Measurements from ENCODE around the gene HMGB2. TPM values are rescaled to one million over a fixed set of nuclear protein-coding genes. Genes with fewer than 3 reads are reported as not detected.
A peak's percentile ranks its signal among the peaks of the same experiment; 100 is the strongest.

HMGB2 gene
- total and polyA plus RNA-seq, 2 of the 8 experiments (the other 6 are each of a cell fraction or from before 2014, with no cell fraction given) = 54.7 to 218 TPM

DNA sequence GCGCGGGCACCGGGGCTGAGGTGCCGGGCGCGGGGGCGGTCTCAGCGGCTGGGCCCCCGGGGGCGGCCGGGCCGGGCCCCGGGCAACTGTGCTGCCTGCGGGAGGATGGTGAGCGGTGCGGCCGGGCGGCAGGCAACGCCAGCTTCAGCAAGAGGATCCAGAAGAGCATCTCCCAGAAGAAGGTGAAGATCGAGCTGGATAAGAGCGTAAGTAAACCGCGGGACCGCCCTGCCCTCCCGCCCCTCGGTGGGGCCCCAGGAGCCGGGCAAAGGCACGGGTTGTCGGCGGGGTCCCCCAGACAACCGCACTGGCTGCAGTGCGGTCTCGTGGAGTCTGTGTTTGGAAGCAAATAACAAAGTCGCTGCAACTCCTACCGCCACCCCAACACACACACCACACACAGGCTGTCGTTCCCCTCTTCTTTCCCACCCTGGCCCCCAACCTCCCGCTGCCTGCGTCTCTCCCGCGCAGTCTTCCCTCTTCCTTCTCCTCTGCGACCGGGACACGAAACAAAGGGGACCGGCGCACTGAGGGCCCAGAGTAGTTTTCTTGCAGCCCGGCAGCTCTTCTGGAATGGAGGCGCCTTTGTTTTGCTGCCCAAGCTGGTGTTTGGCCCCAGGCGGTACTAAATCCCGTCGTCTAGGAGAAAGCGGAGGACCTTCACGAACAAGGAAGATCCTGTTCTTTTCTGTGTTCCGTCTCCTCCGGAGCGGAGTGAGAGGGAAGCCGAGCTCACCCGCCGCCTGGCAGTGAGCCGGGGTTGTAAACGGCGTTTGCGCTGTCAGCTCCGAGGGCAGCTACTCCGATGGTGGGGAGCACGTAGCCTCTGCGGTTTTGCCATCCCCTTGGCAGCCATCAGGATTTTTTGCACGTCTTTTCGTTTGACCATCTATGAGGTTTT is 37.4 kb upstream of the HMGB2 start (continued):
- TF ChIP-seq SIN3A (conservative IDR thresholded peaks at IDR 0.05 in 1 of 2, IDR thresholded peaks at IDR 0.05 in 1 of 2; ENCODE audit: low read depth in 1 of 2, low read length in 2 of 2) (peak; percentile 65 to 76; a peak in 1 of 4 replicates), TAF7 (optimal IDR thresholded peaks at IDR 0.05; ENCODE audit: borderline replicate concordance, low read depth, low read length) (no peak), RBBP5 (IDR thresholded peaks at IDR 0.05; ENCODE audit: borderline replicate concordance, low read depth, low read length) (peak; percentile 76; the same call in 1 of the 2 replicates), ASH2L (IDR thresholded peaks at IDR 0.05; ENCODE audit: low read length) (peak; percentile 80), SAP30 (IDR thresholded peaks at IDR 0.05; ENCODE audit: insufficient read depth, insufficient replicate concordance, low read length) (peak; percentile 82), HDAC2 (IDR thresholded peaks at IDR 0.05; ENCODE audit: borderline replicate concordance in 1 of 2, low read depth in 2 of 2, low read length in 2 of 2) (peak in 1 of 2 experiments; percentile 12; a peak in 1 of 4 replicates), TBP (IDR thresholded peaks at IDR 0.05; ENCODE audit: low read depth, low read length) (peak; percentile 70), GABPA (IDR thresholded peaks at IDR 0.05; ENCODE audit: borderline replicate concordance, insufficient read depth, low read length) (no peak), TEAD4 (IDR thresholded peaks at IDR 0.05; ENCODE audit: low read depth, low read length) (no peak), TAF1 (IDR thresholded peaks at IDR 0.05; ENCODE audit: low read depth, low read length) (peak; percentile 12; the same call in 1 of the 2 replicates)
